ENCODE data around the gene ATXN10.

Gene ATXN10

DNA sequence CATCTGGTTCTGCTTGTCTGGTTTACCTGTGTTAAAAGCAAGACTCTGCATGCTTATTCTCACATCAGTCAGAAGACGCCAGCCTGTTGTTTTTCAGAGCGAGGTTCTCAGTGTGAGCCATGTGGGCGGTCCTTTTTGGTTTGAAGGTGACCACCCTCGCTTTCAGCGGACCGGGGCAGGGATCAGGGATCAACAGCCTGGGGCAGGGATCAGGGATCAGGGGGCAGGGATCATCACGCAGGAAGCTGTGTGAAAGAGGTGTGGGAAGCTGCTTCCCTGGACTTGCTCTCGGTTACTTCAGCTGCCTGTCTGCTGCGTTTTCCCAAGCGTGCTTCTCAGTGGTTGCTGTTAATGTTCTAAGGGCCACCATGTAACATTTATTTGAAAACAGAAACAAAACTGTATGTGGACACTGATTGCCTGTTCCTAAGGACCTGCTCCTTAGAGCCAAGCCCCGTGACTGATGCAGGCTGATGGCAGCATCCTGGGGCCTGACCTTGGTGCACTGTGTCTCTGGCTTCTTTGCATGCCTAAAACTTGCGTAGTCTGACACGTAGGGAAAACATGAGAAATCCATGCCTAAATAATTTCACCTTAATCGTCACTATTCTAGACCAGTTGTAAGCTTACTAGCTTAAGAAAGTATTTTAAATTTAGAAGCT, 146.9 kb downstream of the ATXN10 start:
- no peaks in the 10 kb centered on the region for H3K79me2 ChIP-seq (ENCODE audit: low read length)
- no peaks in the 10 kb centered on the region for H3K27me3 ChIP-seq (ENCODE audit: low read depth, low read length)
- no peak overlapping the region for H3K27ac ChIP-seq (ENCODE audit: low read length)
- H3K9ac ChIP-seq (ENCODE audit: low read length) = no peak overlapping the region
- H3K36me3 ChIP-seq (replicated peaks; ENCODE audit: low read depth, low read length) = peaks cover 8% of the 10 kb centered on the region
- no peaks in the 10 kb centered on the region for H3K9me3 ChIP-seq (ENCODE audit: insufficient read depth, low read length)
- no peaks in the 10 kb centered on the region for H3K4me1 ChIP-seq (ENCODE audit: low read length)
- TF ChIP-seq, protein P1, sequence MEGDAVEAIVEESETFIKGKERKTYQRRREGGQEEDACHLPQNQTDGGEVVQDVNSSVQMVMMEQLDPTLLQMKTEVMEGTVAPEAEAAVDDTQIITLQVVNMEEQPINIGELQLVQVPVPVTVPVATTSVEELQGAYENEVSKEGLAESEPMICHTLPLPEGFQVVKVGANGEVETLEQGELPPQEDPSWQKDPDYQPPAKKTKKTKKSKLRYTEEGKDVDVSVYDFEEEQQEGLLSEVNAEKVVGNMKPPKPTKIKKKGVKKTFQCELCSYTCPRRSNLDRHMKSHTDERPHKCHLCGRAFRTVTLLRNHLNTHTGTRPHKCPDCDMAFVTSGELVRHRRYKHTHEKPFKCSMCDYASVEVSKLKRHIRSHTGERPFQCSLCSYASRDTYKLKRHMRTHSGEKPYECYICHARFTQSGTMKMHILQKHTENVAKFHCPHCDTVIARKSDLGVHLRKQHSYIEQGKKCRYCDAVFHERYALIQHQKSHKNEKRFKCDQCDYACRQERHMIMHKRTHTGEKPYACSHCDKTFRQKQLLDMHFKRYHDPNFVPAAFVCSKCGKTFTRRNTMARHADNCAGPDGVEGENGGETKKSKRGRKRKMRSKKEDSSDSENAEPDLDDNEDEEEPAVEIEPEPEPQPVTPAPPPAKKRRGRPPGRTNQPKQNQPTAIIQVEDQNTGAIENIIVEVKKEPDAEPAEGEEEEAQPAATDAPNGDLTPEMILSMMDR (IDR thresholded peaks at IDR 0.05; ENCODE audit: low read depth, low read length) = no peak
- no peak for TF ChIP-seq EZH2phosphoT487 (IDR thresholded peaks at IDR 0.05; ENCODE audit: low read depth)
- no peaks in the 10 kb centered on the region; the same call in 1 of the 2 replicates for H4K20me1 ChIP-seq (ENCODE audit: insufficient read depth, low read length)
- H3K4me3 ChIP-seq (ENCODE audit: low read length) = no peak overlapping the region
- no peak overlapping the region for H2AFZ ChIP-seq (ENCODE audit: low read depth, low read length)
- no peak overlapping the region for H3K4me2 ChIP-seq (ENCODE audit: low read length)

GRCh38 chr22:45819305-45819704, 147.7 kb downstream of the ATXN10 start:
- Histone ChIP-seq H3K4me3 (ENCODE audit: low read length) (no peak overlapping the region), H3K9me3 (ENCODE audit: insufficient read depth, low read length) (no peaks in the 10 kb centered on the region), H3K27me3 (ENCODE audit: low read depth, low read length) (no peaks in the 10 kb centered on the region), H3K4me2 (ENCODE audit: low read length) (no peak overlapping the region), H2AFZ (ENCODE audit: low read depth, low read length) (no peak overlapping the region), H3K36me3 (replicated peaks; ENCODE audit: low read depth, low read length) (peaks cover 2% of the 10 kb centered on the region), H4K20me1 (ENCODE audit: insufficient read depth, low read length) (no peaks in the 10 kb centered on the region; the same call in 1 of the 2 replicates), H3K4me1 (ENCODE audit: low read length) (no peaks in the 10 kb centered on the region), H3K9ac (ENCODE audit: low read length) (no peak overlapping the region), H3K79me2 (ENCODE audit: low read length) (no peaks in the 10 kb centered on the region), H3K27ac (ENCODE audit: low read length) (no peak overlapping the region)
- TF ChIP-seq, protein P1 (IDR thresholded peaks at IDR 0.05; ENCODE audit: low read depth, low read length) = no peak
- TF ChIP-seq EZH2phosphoT487 (IDR thresholded peaks at IDR 0.05; ENCODE audit: low read depth) = no peak

- Histone ChIP-seq H4K20me1 (ENCODE audit: insufficient read depth, low read length) (no peaks in the 10 kb centered on the region; the same call in 1 of the 2 replicates), H3K9ac (ENCODE audit: low read length) (no peak overlapping the region), H2AFZ (ENCODE audit: low read depth, low read length) (no peak overlapping the region), H3K4me3 (ENCODE audit: low read length) (no peak overlapping the region), H3K79me2 (ENCODE audit: low read length) (no peaks in the 10 kb centered on the region), H3K9me3 (ENCODE audit: insufficient read depth, low read length) (no peaks in the 10 kb centered on the region), H3K27me3 (ENCODE audit: low read depth, low read length) (no peaks in the 10 kb centered on the region), H3K27ac (ENCODE audit: low read length) (no peak overlapping the region), H3K36me3 (replicated peaks; ENCODE audit: low read depth, low read length) (no peaks in the 10 kb centered on the region), H3K4me2 (ENCODE audit: low read length) (no peak overlapping the region), H3K4me1 (ENCODE audit: low read length) (no peaks in the 10 kb centered on the region)
- TF ChIP-seq, protein P1 (IDR thresholded peaks at IDR 0.05; ENCODE audit: low read depth, low read length) = no peak
- TF ChIP-seq EZH2phosphoT487 (IDR thresholded peaks at IDR 0.05; ENCODE audit: low read depth) = no peak
Measured at GRCh38 chr22:45823336-45823735, 151.7 kb downstream of the ATXN10 start.

GRCh38 chr22:45826520-45826919, 154.9 kb downstream of the ATXN10 start:
- Histone ChIP-seq H3K36me3 (replicated peaks; ENCODE audit: low read depth, low read length) (no peaks in the 10 kb centered on the region), H3K4me3 (ENCODE audit: low read length) (no peak overlapping the region), H3K9ac (ENCODE audit: low read length) (no peak overlapping the region), H3K79me2 (ENCODE audit: low read length) (no peaks in the 10 kb centered on the region), H3K9me3 (ENCODE audit: insufficient read depth, low read length) (no peaks in the 10 kb centered on the region), H3K27ac (ENCODE audit: low read length) (no peak overlapping the region), H2AFZ (ENCODE audit: low read depth, low read length) (no peak overlapping the region), H3K27me3 (ENCODE audit: low read depth, low read length) (no peaks in the 10 kb centered on the region), H4K20me1 (ENCODE audit: insufficient read depth, low read length) (no peaks in the 10 kb centered on the region), H3K4me2 (ENCODE audit: low read length) (no peak overlapping the region), H3K4me1 (ENCODE audit: low read length) (no peaks in the 10 kb centered on the region)
- TF ChIP-seq EZH2phosphoT487 (IDR thresholded peaks at IDR 0.05; ENCODE audit: low read depth) = no peak

Measured in OCI-LY3 (cell line).